A172 (cell line): ENCODE data around the gene DISC1. TPM values are rescaled to one million over a fixed set of nuclear protein-coding genes. Genes with fewer than 3 reads are reported as not detected.
A peak's percentile ranks its signal among the peaks of the same experiment; 100 is the strongest.
"Not testable (repeated sequence)": the region's sequence is repeated elsewhere in the genome, so short reads cannot be mapped to it uniquely, and the experiment has no call there.

ENCODE experiments used
- DNase-seq: peaks from one replicate; pipeline ENCODE4 v3.0.0-alpha.2; 2015; ENCODE audit warnings: low spot score
- total RNA-seq: library from RNA; depleted of rRNA; stranded (reverse); fragments of >200 nt; shearing (Covaris generic); gene quantifications from 2 replicates; pipeline ENCODE4 v1.2.3, GENCODE V29; 2014

DISC1 gene
- total RNA-seq, 1 experiment from 2014 or later, result 5.0 TPM

- DNase-seq, result no peak
These were observed 21.2 kb upstream of the DISC1 start for GRCh38 chr1:231605149-231606100.

GRCh38 chr1:231606712-231607111 lies 19.9 kb upstream of the DISC1 start:
- DNase-seq, result peak; percentile 40

- no peak for DNase-seq
These were observed 16.2 kb upstream of the DISC1 start for GRCh38 chr1:231610388-231610787.

- DNase-seq, result no peak
These were observed 15.5 kb upstream of the DISC1 start for GRCh38 chr1:231611111-231611510.

GRCh38 chr1:231611851-231612250 lies 14.7 kb upstream of the DISC1 start:
- no peak for DNase-seq

- no peak for DNase-seq
These were observed 14.0 kb upstream of the DISC1 start for GRCh38 chr1:231612393-231613089.

GRCh38 chr1:231613419-231614349 lies 12.9 kb upstream of the DISC1 start:
- no peak for DNase-seq

GRCh38 chr1:231616667-231617066 lies 9.9 kb upstream of the DISC1 start:
- no peak for DNase-seq

GRCh38 chr1:231618609-231619256 lies 7.9 kb upstream of the DISC1 start:
- DNase-seq, result no peak

GRCh38 chr1:231619257-231619634 lies 7.3 kb upstream of the DISC1 start:
- DNase-seq, result no peak

GRCh38 chr1:231625042-231625441 lies 1.5 kb upstream of the DISC1 start:
- not testable (repeated sequence) for DNase-seq

- DNase-seq, result no peak
These were observed 535 bp upstream of the DISC1 start for GRCh38 chr1:231625975-231626534.

- DNase-seq, result peak; percentile 62
These were observed 493 bp downstream of the DISC1 start for GRCh38 chr1:231626951-231627614.

- no peak for DNase-seq
These were observed 1.8 kb downstream of the DISC1 start for GRCh38 chr1:231628207-231628876.

- DNase-seq, result peak; percentile 43
These were observed 2.5 kb downstream of the DISC1 start for GRCh38 chr1:231629132-231629531.

- no peak for DNase-seq
These were observed 4.1 kb downstream of the DISC1 start for GRCh38 chr1:231630558-231631205.

- no peak for DNase-seq
These were observed 5.1 kb downstream of the DISC1 start for GRCh38 chr1:231631717-231632116.

GRCh38 chr1:231632119-231632518 lies 5.5 kb downstream of the DISC1 start:
- DNase-seq, result no peak

GRCh38 chr1:231634323-231635013 lies 7.9 kb downstream of the DISC1 start:
- DNase-seq, result no peak
